Keratinocyte (primary cell): ENCODE results near the gene FKBP5. TPM values are rescaled to one million over a fixed set of nuclear protein-coding genes. Genes with fewer than 3 reads are reported as not detected.

Experiments used
- DNase-seq: peaks from one replicate; pipeline ENCODE4 v3.0.0-alpha.2; 2011; ENCODE audit warnings: low read depth, missing footprints, low spot score
- FAIRE-seq: peaks from 2 replicates; lab custom pipeline; 2011; peaks lifted over from hg19 to GRCh38; lab: Jason Lieb, UNC
- H2AFZ ChIP-seq: 2 replicates; pipeline ENCODE4 v1.6.0; 2012; ENCODE audit warnings: low read length, control low read depth, inconsistent platforms; ENCODE audit not compliant: control insufficient read depth
- H3K27ac ChIP-seq: 2 replicates; pipeline ENCODE4 v1.5.1; 2011; ENCODE audit warnings: low read length; ENCODE audit not compliant: control insufficient read depth, insufficient read depth
- H3K27me3 ChIP-seq: 3 replicates; pipeline ENCODE4 v1.6.0; 2011; ENCODE audit warnings: low read length; ENCODE audit not compliant: control insufficient read depth, insufficient read depth; ENCODE audit errors: extremely low read depth
- H3K36me3 ChIP-seq, 2 experiments: 2 replicates in 1 of 2; 3 replicates in 1 of 2; pipeline ENCODE4 v1.5.1; 2011; ENCODE audit warnings: low read length in 2 of 2, mild to moderate bottlenecking in 1 of 2; ENCODE audit not compliant: control insufficient read depth in 2 of 2, insufficient read depth in 2 of 2; ENCODE audit errors: extremely low read depth in 1 of 2
- H3K4me1 ChIP-seq: 3 replicates; pipeline ENCODE4 v1.5.1; 2011; ENCODE audit warnings: low read length; ENCODE audit not compliant: control insufficient read depth, insufficient read depth; ENCODE audit errors: extremely low read depth
- H3K4me2 ChIP-seq: 3 replicates; pipeline ENCODE4 v1.6.0; 2011; ENCODE audit warnings: low read depth, low read length; ENCODE audit not compliant: control insufficient read depth, insufficient read depth; ENCODE audit errors: extremely low read depth
- H3K4me3 ChIP-seq, 3 experiments: fragments of 200-600 bp in 1 of 3; sonication (generic) in 1 of 3; 2 replicates in 2 of 3; 3 replicates in 1 of 3; pipeline ENCODE4 v1.5.1; 2011 to 2016; ENCODE audit warnings: low read length in 3 of 3, mild to moderate bottlenecking in 3 of 3, control low read depth in 2 of 3, inconsistent platforms in 1 of 3, low read depth in 1 of 3, mixed read lengths in 1 of 3, mixed run types in 1 of 3, moderate library complexity in 1 of 3; ENCODE audit not compliant: control insufficient read depth in 2 of 3, insufficient read depth in 2 of 3; ENCODE audit errors: extremely low read depth in 1 of 3
- H3K79me2 ChIP-seq: 2 replicates; pipeline ENCODE4 v1.6.0; 2012; ENCODE audit warnings: low read length; ENCODE audit not compliant: control insufficient read depth, insufficient read depth
- H3K9ac ChIP-seq: 3 replicates; pipeline ENCODE4 v1.6.0; 2011; ENCODE audit warnings: low read length; ENCODE audit not compliant: control insufficient read depth, insufficient read depth; ENCODE audit errors: extremely low read depth
- H3K9me1 ChIP-seq: 3 replicates; pipeline ENCODE4 v1.6.0; 2011; ENCODE audit warnings: low read length; ENCODE audit not compliant: control insufficient read depth, insufficient read depth; ENCODE audit errors: extremely low read depth
- H3K9me3 ChIP-seq: 2 replicates; pipeline ENCODE4 v1.5.1; 2012; ENCODE audit warnings: low read depth, low read length; ENCODE audit not compliant: control insufficient read depth
- H4K20me1 ChIP-seq: 3 replicates; pipeline ENCODE4 v1.6.0; 2011; ENCODE audit warnings: low read length; ENCODE audit not compliant: control insufficient read depth, insufficient read depth; ENCODE audit errors: extremely low read depth
- EZH2 ChIP-seq: IDR thresholded peaks from one replicate; pipeline ENCODE4 v1.6.1; 2012; ENCODE audit warnings: inconsistent platforms, mild to moderate bottlenecking, low read length, moderate library complexity
- dilution Hi-C: fragments of 300-500 bp; cut with MboI; formaldehyde crosslinking; loops from one replicate; pipeline ENCODE4 v1.7.0; 2020; ENCODE audit warnings: low sequenced_read_pairs; ENCODE audit not compliant: extremely low pct_ligation_motif_present
- polyA plus RNA-seq, 5 experiments: library from polyadenylated mRNA; depleted of rRNA in 3 of 5; stranded (reverse) in 3 of 5; stranded (forward) in 1 of 5; unstranded in 1 of 5; fragments of >200 nt; gene quantifications; 1 replicate in 1 of 5; 2 replicates in 3 of 5; 3 replicates in 1 of 5; pipeline versions ENCODE4 v1.2.1 to v1.2.3, GENCODE V29; 2011 to 2012; ENCODE audit warnings: missing spikeins in 2 of 5, low read depth in 1 of 5, low replicate concordance in 1 of 5
- TF ChIP-seq, protein P1 (sequence below), 3 experiments: IDR thresholded peaks in 1 of 3; conservative IDR thresholded peaks in 1 of 3; optimal IDR thresholded peaks in 1 of 3; 2 replicates in 2 of 3; 3 replicates in 1 of 3; pipeline versions ENCODE3 to v1.5.1; 2011; ENCODE audit warnings: low read length in 3 of 3, mild to moderate bottlenecking in 3 of 3, moderate library complexity in 2 of 3, control low read depth in 1 of 3, inconsistent platforms in 1 of 3; ENCODE audit not compliant: insufficient read depth in 2 of 3; ENCODE audit errors: extremely low read depth in 1 of 3

FKBP5 gene
- polyA plus RNA-seq, 1 donor (not counting 4 experiments of a cell fraction or from before 2014, with no cell fraction given): 88.3 TPM

DNA sequence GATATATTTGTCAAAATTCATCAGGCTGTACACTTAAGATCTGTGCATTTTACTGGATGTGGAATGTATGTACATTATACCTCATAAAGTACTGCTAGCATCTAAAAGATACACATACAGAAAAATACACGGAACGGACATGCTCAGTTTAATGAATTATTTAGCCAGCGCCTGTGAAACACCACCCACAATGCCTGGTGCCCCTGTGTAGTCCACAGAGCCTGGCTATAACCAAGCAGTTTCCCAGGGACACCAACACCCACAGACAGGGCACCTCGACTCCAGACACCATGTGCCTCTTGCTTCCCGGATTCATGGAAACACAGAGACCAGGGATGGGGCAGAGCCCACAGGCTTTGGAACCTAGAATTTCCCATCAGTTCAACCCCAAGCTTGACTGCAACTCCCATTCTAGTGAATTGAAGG is 30.7 kb upstream of the FKBP5 start:
- peak overlapping the region; percentile 80 for H2AFZ ChIP-seq
- no peaks in the 10 kb centered on the region for H4K20me1 ChIP-seq
- no peak for DNase-seq
- H3K36me3 ChIP-seq: no peaks in the 10 kb centered on the region
- no peak overlapping the region for H3K27ac ChIP-seq
- dilution Hi-C loops: no loop called here
- no peak overlapping the region for H3K4me2 ChIP-seq
- peaks cover 12% of the 10 kb centered on the region for H3K4me1 ChIP-seq
- no peak overlapping the region for H3K4me3 ChIP-seq
- H3K79me2 ChIP-seq: no peaks in the 10 kb centered on the region
- no peak for FAIRE-seq
- no peaks in the 10 kb centered on the region for H3K9me3 ChIP-seq
- H3K9ac ChIP-seq: peak overlapping the region; percentile 26
- H3K27me3 ChIP-seq: no peaks in the 10 kb centered on the region
- H3K9me1 ChIP-seq: no peaks in the 10 kb centered on the region
- TF ChIP-seq, protein P1, sequence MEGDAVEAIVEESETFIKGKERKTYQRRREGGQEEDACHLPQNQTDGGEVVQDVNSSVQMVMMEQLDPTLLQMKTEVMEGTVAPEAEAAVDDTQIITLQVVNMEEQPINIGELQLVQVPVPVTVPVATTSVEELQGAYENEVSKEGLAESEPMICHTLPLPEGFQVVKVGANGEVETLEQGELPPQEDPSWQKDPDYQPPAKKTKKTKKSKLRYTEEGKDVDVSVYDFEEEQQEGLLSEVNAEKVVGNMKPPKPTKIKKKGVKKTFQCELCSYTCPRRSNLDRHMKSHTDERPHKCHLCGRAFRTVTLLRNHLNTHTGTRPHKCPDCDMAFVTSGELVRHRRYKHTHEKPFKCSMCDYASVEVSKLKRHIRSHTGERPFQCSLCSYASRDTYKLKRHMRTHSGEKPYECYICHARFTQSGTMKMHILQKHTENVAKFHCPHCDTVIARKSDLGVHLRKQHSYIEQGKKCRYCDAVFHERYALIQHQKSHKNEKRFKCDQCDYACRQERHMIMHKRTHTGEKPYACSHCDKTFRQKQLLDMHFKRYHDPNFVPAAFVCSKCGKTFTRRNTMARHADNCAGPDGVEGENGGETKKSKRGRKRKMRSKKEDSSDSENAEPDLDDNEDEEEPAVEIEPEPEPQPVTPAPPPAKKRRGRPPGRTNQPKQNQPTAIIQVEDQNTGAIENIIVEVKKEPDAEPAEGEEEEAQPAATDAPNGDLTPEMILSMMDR (optimal IDR thresholded peaks at IDR 0.05 in 1 of 3, IDR thresholded peaks at IDR 0.05 in 1 of 3, conservative IDR thresholded peaks at IDR 0.05 in 1 of 3; ENCODE audit: extremely low read depth in 1 of 3, insufficient read depth in 2 of 3, low read length in 3 of 3): no peak
- TF ChIP-seq EZH2: no peak

DNA sequence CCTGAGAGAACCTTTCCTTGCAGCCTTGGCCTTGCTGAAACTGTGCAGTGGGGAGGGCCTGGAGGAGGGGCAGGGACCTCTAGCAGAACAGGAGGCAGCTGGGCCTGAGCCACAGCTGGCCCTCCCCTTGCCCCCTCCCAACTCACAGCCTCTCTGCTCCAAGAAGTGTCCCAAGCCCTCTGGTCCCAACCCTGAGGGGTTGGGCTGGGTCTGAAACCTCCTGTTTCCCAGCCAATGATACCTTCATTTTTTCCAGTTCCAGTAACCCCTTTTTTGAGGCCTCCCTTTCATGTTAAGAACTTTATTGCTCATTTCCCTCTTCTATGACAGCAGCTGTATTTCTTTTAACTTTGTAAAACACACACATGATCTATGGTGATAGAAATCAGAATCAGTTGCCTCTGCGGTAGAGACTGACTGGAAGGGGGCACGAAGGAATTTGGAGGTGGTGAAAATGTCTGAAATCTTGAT is 30.2 kb upstream of the FKBP5 start:
- no peaks in the 10 kb centered on the region for H3K9me3 ChIP-seq
- no peak overlapping the region for H3K27ac ChIP-seq
- H3K27me3 ChIP-seq: no peaks in the 10 kb centered on the region
- no peak for DNase-seq
- no peak overlapping the region for H3K9ac ChIP-seq
- no peaks in the 10 kb centered on the region for H3K9me1 ChIP-seq
- no peak overlapping the region for H2AFZ ChIP-seq
- TF ChIP-seq, protein P1 (optimal IDR thresholded peaks at IDR 0.05 in 1 of 3, IDR thresholded peaks at IDR 0.05 in 1 of 3, conservative IDR thresholded peaks at IDR 0.05 in 1 of 3; ENCODE audit: extremely low read depth in 1 of 3, insufficient read depth in 2 of 3, low read length in 3 of 3): no peak
- no peak for TF ChIP-seq EZH2
- dilution Hi-C loops: no loop called here
- no peak for FAIRE-seq
- H3K4me3 ChIP-seq: no peak overlapping the region
- no peak overlapping the region for H3K4me2 ChIP-seq
- H4K20me1 ChIP-seq: no peaks in the 10 kb centered on the region
- peaks cover 12% of the 10 kb centered on the region for H3K4me1 ChIP-seq
- H3K36me3 ChIP-seq: no peaks in the 10 kb centered on the region
- no peaks in the 10 kb centered on the region for H3K79me2 ChIP-seq
